BJ (cell line): ENCODE results near the gene NEDD9. TPM values are rescaled to one million over a fixed set of nuclear protein-coding genes. Genes with fewer than 3 reads are reported as not detected.

Experiments
- CTCF ChIA-PET: fragments of 350-600 bp; formaldehyde crosslinking; extraction: SDS; loops from one replicate; lab custom pipeline; 2021; ENCODE audit warnings: antibody characterized with exemption, inconsistent platforms; lab: Yijun Ruan, JAX
- POLR2A ChIA-PET: fragments of 300-600 bp; sonication (Branson Sonifier 250); formaldehyde crosslinking; extraction: SDS; loops from one replicate; lab custom pipeline; 2021; ENCODE audit warnings: antibody characterized with exemption; lab: Charles Lee
- DNase-seq: peaks from one replicate; pipeline ENCODE4 v3.0.0-alpha.2; 2011; ENCODE audit warnings: low read depth
- H3K27me3 ChIP-seq: 2 replicates; pipeline ENCODE4 v1.6.0; 2011; ENCODE audit warnings: low read length; ENCODE audit not compliant: control insufficient read depth, insufficient read depth
- H3K36me3 ChIP-seq: 2 replicates; pipeline ENCODE4 v1.5.1; 2011; ENCODE audit warnings: low read length; ENCODE audit not compliant: control insufficient read depth, insufficient read depth
- H3K4me3 ChIP-seq: 2 replicates; pipeline ENCODE4 v1.5.1; 2011; ENCODE audit warnings: low read depth, mild to moderate bottlenecking, control low read depth, low read length
- CTCF ChIP-seq: IDR thresholded peaks from 2 replicates; pipeline ENCODE4 v1.5.1; 2011; ENCODE audit warnings: low read depth, mild to moderate bottlenecking, control low read depth, inconsistent platforms, low read length, moderate library complexity; ENCODE audit not compliant: insufficient read depth
- polyA plus RNA-seq: library from polyadenylated mRNA; depleted of rRNA; stranded (reverse); fragments of >200 nt; gene quantifications from 2 replicates; pipeline ENCODE4 v1.2.3, GENCODE V29; 2011

Gene NEDD9
- polyA plus RNA-seq, 1 experiment = 25.6 TPM

GRCh38 chr6:11245381-11246256 is 13.2 kb upstream of the NEDD9 start:
- no peak overlapping the region for H3K4me3 ChIP-seq
- ChIA-PET POLR2A (interaction anchor here (0.6 kb wide), 1 partner anchor 12 kb away, joined by 7 read pairs; no protein-coding TSS in a partner anchor), CTCF (interaction anchor here (0.6 to 1.5 kb wide), 2 partner anchors 16 to 250 kb away, joined by 3 read pairs; no protein-coding TSS in a partner anchor)
- H3K27me3 ChIP-seq = no peaks in the 10 kb centered on the region
- TF ChIP-seq CTCF = no peak
- H3K36me3 ChIP-seq = no peaks in the 10 kb centered on the region
- peak; percentile 93 for DNase-seq

- Histone ChIP-seq H3K36me3 (no peaks in the 10 kb centered on the region), H3K4me3 (no peak overlapping the region), H3K27me3 (no peaks in the 10 kb centered on the region)
- ChIA-PET POLR2A (no interaction called here), CTCF (interaction anchor here (0.6 to 1.5 kb wide), 2 partner anchors 15 to 251 kb away, joined by 3 read pairs; no protein-coding TSS in a partner anchor)
- no peak for TF ChIP-seq CTCF
- DNase-seq = no peak
These were observed 12.1 kb upstream of the NEDD9 start for GRCh38 chr6:11244387-11245126.

DNA sequence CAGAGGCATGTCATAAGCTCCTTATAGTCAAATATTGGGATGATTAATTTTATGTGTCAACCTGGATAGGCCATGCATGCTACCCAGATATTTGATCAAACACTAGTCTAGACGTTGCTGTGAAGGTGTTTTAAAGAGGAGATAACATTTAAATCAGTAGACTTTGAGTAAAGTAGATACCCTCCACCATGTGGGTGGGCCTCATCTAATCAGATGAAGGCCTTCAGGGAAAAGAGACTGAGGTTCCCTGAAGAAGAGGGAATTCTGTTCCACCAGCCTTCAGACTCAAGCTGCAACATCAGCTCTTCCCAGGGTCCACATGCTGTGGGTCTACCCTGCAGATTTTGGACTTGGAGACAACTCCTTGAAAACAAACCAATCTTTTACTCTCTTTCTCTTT is 11.4 kb upstream of the NEDD9 start:
- no peaks in the 10 kb centered on the region for H3K27me3 ChIP-seq
- no peaks in the 10 kb centered on the region for H3K36me3 ChIP-seq
- DNase-seq = no peak
- no peak for TF ChIP-seq CTCF
- H3K4me3 ChIP-seq = no peak overlapping the region
- ChIA-PET POLR2A (interaction anchor here (1.7 kb wide), 1 partner anchor 11 kb away, joined by 10 read pairs; the partner anchor contains the start of gene NEDD9), CTCF (interaction anchor here (0.9 to 2.8 kb wide), 2 partner anchors 11 to 150 kb away, joined by 3 to 22 read pairs; partner anchors contain the start of genes NEDD9 and SMIM13)

GRCh38 chr6:11242711-11243110 is 10.2 kb upstream of the NEDD9 start:
- no peak for TF ChIP-seq CTCF
- Histone ChIP-seq H3K4me3 (no peak overlapping the region), H3K36me3 (no peaks in the 10 kb centered on the region), H3K27me3 (no peaks in the 10 kb centered on the region)
- ChIA-PET CTCF (interaction anchor here (0.7 to 2.8 kb wide), 6 partner anchors 9 to 253 kb away, joined by 3 to 22 read pairs (median 9); partner anchors contain the start of gene NEDD9), POLR2A (interaction anchor here (1.7 kb wide), 1 partner anchor 10 kb away, joined by 10 read pairs; the partner anchor contains the start of gene NEDD9)
- DNase-seq = peak; percentile 75
